GM19455 (cell line): Measurements from ENCODE around the gene SRGAP3.

Source experiments
- ATAC-seq: cut with Tn5 transposase; IDR thresholded peaks from one replicate; pipeline ENCODE4 v1.9.1; 2021; ENCODE audit not compliant: unreplicated experiment

The SRGAP3 gene

DNA sequence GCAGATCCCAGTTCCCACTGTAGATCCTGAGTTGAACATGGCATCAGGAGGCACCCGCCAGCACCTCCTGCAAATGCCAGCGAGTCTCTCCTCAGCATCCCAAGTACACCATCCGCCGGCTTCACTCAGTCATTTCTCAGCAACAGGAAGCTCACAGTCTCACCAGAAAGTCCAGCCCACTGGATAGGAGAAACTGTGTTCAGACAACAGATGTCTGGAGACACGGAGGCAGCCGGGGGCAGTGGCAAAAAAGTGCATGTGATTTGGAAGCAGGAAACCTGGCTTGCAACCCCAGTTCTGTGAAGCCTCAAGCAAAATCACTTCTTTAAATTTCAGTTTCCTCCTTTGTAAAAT is 68.7 kb downstream of the SRGAP3 start:
- no peak for ATAC-seq

DNA sequence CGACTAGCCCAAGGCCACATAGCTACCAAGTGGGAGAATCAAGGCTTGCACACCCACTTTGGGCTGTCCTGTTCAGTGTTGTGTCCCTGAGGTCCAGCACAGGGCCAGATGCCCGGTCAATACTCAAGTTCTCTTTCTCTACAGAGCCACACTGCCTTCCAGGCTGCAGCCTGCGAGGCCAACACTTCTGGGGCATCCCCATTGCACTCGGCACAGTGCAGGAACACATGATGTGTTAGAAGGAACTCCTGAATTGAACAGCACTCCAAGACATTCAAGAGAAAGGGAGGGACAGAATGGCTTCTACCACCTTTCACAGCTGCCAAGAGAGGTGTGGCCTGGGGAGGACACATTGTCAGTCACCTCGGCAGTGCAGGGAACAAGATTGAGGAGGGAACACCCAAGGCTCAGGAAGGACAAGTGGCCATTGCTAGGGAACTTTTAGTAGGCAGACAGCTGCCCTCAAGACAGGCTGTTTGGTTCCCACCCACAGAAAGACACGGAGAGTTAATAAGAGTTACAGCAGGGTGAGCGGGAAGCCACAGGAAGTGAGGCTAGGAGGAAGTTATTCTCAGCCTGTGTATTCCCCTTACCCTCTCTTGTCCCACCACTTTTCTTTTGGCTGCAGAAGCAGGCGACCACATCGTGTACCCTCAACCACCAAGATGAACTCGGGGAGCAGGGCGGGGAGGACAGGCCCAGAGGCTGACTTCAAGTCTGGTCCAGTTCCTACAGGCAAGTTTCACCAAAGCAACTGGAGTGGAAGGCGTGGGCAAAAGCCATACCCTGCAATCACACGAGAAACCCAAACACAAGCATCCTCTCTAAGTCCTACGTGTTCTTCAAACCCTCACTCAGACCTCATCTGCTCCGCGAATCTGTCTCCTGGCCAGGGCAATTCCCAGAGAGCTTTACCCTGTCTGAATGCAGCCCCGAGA is 69.4 kb downstream of the SRGAP3 start:
- ATAC-seq: no peak

DNA sequence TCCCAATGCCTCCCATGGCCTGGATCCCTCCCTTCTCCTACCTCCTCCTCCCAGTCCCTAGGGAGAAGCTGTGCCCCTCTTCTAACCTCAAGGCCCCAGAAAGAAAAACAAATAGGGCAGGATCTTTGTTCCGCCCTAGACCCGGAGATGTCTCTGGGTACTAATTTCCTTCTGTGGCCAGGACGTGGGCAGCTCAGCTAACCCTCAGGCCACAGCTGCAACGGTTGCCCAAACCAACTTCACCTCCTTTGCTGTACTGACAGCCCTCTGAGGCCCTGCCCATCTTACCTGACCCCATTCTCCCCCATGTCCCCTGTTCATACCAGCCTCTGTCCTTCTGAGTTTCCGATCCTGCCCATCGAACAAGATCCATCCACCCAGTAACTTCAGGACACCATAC is 70.7 kb downstream of the SRGAP3 start:
- no peak for ATAC-seq

DNA sequence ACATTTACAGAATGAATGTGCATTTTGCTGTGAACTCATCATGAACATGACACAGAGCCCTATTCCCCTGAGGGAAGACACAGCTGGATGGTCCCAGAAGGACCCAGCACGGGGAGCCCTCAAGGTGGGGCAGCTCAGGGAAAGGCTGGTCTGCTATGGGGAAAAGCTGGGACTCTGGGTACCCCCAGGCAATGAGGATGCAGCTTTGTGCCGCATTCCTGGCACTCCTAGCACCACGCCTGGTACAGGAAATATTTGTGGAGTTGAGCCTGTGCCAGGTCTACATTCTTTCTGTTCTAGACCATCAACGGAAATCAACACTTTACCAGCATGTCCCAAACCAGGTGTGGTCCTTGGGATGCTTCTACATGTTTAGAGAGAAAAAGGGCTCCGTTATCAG is 74.0 kb downstream of the SRGAP3 start:
- ATAC-seq: no peak

DNA sequence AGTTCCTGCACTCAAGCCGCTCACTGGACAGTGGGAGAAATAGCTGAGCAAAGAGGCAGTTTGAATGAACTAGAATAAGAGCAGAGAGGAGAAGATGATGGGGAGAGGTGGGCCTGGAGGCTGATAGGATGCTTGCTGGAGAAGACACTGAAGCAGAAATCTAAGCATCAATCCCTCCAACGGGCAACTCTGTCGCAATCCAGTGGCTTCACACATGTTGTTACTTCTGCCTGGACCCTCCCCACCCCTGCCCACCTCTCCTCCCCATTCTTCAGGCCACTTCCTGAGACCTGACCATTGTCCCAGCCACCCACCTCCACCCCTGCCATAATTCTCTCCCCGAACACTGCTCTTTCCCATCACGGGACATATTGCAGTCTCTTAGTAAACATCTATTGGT is 76.0 kb downstream of the SRGAP3 start:
- ATAC-seq: no peak

DNA sequence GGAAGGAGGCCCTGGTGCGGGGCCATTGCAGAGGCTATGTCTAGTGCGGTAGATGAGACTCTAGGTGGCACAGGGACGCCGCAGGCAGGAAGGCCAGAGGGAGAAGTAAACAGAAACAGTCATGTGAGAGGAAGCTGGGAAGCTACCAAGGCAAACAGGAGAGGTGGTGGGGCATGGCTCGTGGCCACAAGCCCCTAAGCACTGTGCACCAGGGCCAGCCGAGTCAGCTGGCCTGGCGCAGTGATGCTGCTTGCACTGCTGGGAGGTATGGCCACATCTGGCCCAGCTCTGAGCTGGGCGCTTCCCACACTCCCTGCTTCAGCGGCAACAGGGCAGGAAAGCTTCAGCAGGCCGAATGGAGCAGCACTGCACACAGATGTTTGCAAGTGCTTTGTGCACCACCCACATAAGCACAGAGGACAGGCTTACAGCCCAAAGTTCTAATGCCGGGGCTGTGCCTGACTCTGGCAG is 76.6 kb downstream of the SRGAP3 start:
- no peak for ATAC-seq

DNA sequence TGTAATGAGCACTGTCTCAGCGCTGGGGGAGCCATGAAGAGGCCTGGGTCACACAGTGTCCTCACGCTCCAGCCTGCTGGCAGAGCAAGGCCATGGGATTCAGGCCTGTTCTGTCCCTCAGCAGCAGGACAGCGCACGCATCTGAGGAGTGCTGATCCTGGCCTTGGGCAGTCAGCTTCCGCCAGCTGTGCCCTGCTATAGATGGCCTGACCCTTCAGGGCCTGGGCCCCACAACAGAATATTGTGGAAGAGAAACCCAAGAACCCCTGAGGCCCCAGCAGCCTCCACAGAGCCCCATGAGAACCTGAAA is 78.6 kb downstream of the SRGAP3 start:
- ATAC-seq: no peak

DNA sequence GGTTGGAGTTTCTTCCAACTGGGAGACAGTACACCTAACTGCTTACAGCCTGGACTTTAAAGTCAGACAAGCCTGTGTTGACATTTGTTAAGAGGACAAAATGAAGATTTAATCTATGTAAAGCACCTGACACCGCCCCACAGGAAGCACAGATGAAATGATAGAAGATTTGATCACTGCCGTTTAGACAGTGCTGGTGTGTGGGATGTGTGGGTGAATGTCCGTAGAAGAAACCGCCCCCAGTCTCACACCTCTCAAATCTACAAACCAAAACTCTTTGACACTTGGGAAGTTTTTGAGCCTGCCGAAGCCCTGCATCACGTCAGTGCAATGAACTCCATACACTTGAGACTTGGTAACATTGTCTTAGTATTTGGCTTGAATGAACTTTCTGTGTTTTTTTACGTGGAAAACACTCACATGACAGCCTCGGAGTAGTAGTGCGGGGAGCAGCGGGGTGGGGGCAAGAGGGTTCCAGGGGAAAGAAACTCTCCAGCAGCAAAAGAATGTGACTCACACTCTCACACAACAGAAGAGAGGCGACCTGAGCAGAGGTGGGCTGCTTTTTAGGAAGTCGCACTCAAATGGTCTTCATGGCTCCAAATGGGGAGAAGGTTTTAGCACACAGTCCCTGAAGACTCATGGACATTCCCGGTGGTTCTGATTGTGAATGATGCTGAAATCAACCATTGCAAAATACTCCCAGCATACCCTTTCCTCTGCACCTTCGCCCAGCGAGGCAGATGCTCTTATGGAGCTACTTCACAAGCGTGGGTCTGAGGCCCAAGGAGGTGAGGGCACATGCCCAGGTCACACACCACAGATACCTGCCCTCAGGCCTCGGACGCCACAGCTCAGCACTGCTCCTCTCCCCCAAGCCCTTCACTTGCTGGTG is 79.2 kb downstream of the SRGAP3 start:
- no peak for ATAC-seq

DNA sequence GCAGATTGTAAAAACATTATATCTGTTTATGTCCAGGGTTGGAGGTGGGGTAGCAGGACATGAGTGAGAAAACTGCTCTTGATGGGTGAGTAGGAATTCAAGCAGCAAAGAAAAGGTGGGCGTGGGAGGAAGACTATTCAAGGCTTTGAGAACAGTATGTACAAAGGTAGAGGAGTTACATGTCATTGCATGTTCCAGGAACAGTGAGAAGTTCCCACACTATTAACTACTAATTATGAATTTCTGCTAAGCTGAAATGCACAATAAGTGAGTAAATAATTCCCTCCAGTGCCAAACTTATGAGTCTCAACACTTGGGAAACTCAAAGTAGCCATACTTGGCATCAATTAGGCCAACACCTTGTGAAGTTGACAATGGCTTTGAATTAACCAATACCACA is 80.1 kb downstream of the SRGAP3 start:
- no peak for ATAC-seq

DNA sequence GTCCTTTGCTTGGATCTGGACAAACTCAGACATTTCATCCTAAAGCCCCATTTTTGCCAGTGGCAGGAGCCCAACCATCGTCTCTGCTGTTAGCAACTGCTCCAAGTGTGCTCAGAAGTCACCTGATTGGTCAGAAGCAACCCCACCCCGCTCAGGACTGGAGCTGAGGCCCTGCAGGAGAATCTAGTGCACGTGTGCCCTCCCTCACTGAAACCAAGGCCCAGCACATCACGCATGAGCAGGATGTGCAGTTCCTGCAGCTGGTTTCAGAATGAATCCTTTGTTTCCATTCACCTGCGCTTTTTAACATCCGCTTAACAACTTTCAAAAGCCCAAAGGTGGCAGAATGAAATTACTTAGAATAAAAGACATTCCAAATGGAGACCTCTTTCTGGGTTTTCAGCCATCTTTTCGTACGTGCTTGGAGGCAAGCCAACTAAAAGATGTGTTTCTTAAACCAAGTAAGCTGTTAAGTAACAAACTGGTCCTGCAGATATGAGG is 81.2 kb downstream of the SRGAP3 start:
- peak; percentile 98 for ATAC-seq

DNA sequence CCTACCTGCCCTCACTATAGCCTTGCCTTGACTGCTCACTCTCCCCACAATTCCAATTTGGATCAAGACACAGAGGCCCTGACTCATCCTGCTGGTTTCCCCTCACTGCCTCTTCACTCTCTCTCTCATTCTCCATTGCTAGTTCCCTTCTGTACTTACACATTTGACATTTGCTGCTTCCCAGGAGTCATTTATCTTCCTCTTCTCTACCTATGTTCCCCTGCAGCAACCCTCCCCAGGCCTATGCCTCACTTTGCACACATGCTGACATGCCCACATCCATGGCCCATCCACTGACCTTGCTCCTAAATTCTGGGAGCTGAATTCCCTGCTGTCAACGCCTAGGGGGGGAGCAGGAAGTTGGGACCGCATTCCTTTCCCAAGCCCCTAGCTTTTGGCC is 82.2 kb downstream of the SRGAP3 start:
- no peak for ATAC-seq

DNA sequence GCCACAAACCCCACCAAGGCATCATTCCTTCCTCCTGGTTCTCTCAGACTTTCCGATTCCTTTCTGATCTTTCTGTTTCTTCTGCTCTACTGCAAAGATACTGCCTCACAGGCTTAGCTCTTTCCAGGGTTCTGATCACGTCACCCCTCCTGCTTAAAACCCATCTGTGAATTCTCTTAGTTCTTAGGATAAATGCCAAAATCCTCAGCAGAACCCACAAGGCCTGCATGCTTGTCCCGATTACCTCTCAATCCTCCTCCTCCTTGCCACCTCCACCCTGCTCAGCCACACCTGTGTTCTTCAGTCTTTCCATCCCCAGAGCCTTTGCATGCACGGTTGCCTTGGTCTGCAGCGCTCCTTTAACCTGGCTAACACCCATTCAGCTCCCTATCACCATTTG is 84.0 kb downstream of the SRGAP3 start:
- no peak for ATAC-seq

DNA sequence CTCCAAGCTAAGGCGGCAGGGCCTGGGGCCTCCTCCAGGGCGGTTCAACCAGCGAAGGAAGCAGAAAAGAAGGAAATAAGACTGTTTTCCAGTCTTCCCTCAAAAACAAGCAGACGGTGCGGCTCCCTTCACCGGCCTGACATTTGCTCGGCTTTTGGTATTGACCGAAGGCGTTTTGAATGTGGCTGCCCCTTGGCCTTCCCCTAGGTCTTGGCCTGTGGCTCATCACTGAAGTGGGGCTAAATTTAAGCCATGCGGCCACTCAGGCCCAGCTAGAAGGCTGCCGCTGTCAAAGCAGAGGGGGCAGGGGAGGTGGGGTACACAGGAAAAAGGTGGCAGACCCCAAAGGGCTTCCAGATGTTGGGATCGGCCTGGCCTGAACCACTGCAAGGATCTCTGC is 86.2 kb downstream of the SRGAP3 start:
- no peak for ATAC-seq

DNA sequence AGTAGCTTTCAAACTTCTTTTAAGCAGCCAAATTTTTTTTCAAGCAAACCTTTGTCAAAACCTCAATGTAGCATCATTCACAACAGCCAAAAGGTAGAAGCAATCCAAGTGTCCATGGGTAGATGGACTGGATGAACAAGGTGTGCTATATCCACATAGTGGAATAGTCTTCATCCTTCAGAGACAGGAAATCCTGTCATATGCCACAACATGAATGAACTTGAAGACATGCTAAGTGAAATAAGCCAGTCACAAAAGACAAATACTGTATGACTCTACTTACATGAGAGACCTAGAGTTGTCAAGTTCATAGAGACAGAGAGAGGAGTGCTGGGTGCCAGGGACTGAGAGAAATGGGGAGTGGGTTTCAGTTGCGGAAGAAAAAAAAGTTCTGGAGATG is 87.6 kb downstream of the SRGAP3 start:
- no peak for ATAC-seq

DNA sequence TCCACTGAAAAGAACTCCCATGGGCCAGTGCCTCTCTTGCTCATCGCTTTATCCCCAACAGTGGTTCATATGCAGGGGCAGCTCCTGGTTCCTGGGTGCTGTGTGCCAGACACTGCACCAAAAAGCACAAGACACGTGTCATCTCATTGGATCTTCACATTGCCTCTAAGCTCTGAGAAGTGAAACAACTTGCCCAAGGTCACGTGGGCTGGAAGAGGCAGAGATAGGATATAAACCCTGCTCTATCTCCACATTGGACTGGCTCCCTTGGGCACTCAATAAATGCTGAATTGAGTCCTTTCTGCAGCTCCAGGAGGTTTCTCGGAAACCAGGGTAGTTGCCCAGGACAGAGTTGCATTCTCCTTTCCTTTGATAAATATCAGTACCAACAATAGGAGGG is 88.1 kb downstream of the SRGAP3 start:
- no peak for ATAC-seq

DNA sequence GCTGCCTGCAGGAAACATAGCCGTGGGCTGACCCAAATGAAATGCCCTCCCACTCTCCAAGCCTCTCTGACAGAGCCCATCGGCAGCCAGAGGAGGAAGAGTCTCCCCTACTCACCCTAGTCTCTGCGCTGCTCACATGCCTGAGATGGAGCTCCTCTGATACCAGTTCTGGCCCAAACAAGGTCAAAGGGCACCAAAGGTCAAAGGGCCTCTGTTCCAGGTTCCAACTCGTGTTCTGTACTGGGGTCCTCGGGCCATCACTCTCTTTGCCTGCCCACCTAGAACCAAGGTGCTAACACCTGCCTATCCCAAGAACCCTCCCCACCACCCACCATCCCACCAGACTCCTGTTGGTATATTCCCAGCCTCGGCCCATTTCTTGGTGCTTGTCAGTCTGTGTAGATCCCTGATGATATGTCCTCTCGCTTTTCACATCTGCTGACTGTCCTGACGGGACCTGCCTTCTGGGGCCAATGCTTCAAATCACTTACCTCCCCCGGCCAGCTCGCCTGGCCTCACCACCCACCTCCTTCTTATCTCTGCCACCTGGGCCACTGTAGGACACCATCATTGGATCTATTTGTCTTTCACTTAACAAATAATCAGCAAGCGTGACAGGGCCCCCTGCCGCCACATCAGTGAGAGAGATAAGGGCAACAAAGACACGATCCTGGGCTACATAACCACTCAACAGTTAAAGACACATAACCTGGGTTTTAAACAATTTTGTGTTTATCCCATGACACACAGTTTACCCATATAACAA is 90.4 kb downstream of the SRGAP3 start:
- ATAC-seq: no peak

DNA sequence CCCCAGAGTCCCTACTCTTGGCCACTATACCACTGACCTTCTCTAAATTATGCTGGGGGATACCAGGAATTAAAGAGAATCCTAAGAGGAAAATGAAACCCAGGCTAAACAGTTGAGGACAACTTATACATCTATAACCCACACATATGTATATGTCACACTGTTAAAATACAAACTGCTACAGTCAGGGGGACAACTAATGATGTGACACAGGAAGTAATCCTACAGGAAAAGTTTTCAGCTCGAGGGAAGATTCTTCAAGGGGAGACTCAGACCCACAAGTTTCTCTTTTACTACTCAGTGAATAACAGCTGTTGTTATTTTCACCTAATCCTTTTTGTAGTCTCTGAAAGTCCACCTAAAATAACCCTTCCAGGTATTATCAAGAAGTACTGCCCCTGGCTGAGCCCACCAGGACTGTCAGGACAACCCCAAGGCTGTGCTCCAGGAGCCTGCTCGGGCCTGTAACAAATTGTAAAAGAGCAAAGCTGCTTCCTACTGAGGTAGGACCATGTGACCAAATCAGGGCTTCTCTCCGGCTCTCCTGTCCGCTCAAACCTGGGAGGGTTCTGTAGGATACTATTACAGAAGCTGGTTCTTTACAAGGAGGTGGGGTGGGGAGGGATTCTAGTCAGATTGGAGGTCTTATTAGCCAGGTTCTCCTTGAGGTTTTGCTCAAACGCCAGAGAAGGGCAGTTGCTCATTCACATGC is 91.6 kb downstream of the SRGAP3 start:
- ATAC-seq: no peak

DNA sequence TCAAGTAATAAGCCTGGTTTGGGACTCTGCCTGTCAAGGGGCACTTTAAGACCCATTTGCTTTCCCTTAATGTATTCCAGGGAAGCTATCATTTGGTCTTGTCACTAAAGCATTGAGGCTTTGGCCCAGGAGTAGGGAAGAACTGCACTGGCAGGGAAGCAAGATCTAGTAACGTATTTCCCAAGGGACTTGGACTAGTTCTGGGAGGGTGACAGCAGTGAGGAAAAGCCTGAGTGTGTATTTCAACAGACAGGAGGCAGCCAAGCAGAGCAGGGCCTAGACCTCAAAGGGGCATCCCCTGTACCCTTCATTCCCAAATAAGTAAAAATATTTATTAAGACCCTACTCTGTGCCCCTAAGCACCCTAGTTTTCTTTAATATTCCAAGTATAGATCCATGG is 92.8 kb downstream of the SRGAP3 start:
- no peak for ATAC-seq

DNA sequence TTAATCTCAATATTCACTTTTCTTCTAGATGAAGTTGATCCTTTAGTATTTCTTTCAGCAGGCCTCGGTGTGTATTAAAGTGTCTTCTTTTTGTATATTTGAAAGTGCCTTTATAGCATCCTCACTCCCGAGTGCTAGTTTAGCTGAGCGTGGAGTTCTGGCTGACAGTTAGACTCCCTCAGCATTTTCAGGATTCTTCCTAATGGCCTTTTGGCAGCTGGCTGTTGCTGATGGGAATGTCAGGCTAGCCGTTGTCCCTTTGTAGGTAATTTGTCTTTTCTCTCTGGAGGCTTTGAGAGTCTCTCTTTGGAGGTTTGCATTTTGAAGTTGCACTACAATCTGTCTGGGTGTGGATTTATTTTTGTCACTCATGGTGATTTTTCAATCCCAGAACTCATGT is 94.4 kb downstream of the SRGAP3 start:
- no peak for ATAC-seq

DNA sequence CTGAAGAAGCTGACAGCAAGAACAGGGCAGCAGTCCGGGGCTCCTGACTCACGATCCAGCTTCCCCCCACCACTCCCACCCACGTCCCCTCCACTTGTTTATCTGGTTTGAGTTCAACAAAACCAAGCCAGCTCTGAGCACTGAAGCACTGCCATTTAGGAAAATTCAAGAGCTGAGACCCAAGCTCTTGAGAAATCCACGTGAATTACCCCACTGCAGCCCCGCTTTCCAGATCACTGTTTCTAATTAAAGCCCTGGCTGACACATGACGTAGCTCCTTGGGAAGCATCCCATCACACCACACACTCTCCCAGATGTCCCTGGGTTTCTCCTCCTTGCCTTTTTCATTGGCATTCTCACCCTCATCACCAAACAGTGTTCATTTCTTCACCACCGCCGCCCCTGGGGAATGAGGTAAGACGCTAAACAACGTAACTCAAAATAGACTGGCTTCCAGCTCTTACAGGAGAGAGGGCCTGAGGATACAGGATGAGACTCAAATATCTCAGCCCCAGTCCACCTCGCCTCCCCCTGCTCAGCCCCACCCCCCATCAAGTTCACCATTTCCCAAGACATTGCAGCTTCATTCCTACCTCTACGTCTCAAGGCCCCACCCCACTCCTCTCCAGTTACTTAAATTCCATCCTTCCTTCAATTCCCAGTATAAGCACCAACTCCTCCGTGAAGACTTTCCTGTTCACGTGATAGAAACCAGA is 95.4 kb downstream of the SRGAP3 start:
- ATAC-seq: no peak
